Measurements from ENCODE around the gene CAMTA1.

The CAMTA1 gene

DNA sequence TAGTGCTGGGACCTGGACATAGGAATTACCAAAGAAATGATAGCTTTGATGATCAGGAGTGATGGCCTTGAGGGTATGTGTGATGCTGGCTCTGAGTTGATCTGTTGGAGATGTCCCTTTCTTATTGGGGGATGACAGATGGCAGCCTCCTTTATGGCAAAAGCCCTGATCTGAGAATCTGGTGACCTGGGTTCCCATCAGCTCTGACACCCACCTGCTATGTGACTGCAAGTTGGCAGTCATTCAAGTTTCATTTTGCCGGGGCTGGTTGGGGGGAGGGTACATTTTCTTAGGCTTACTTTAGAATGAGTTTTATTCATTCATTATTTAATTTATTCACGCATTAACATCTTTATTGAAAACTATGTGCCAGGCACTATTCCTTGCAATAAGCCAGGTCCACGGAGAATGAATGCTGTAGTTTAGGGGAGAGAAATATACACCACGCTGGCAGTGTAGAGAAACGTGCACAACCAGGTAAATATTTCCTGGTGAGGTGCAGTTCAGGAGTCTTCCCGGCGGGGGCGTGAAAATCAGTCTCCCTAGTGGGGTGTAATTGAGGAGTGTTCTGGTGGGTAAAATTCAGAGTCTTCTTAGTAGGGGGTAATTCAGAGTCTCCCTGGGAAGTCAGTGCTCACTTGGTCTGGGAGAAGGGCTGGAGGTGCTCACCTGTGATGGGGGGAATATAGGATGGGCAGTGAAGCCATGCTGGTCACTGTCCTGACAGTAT, 401.3 kb downstream of the CAMTA1 start:
- Histone ChIP-seq H3K4me3 (ENCODE audit: low read depth in 1 of 2, low read length in 2 of 2) (no peak overlapping the region), H3K36me3 (ENCODE audit: insufficient read depth, low read length) (no peaks in the 10 kb centered on the region), H3K27me3 (ENCODE audit: insufficient read depth, low read length, poor library complexity) (peaks cover 3% of the 10 kb centered on the region), H2AFZ (ENCODE audit: low read depth, low read length) (no peak overlapping the region), H3K79me2 (ENCODE audit: insufficient read depth, low read length) (no peaks in the 10 kb centered on the region), H3K4me2 (ENCODE audit: insufficient read depth, low read length) (no peak overlapping the region), H3K4me1 (ENCODE audit: insufficient read depth, low read length) (no peaks in the 10 kb centered on the region), H3K27ac (ENCODE audit: low read length) (no peak overlapping the region), H4K20me1 (ENCODE audit: insufficient read depth, low read length) (no peaks in the 10 kb centered on the region), H3K9me3 (ENCODE audit: insufficient read depth, low read length, severe bottlenecking) (no peaks in the 10 kb centered on the region), H3K9ac (ENCODE audit: low read depth, low read length) (no peak overlapping the region)
- no peak for TF ChIP-seq EZH2 (IDR thresholded peaks at IDR 0.05; ENCODE audit: borderline replicate concordance, low read depth, low read length, severe bottlenecking)
- TF ChIP-seq, protein P1, sequence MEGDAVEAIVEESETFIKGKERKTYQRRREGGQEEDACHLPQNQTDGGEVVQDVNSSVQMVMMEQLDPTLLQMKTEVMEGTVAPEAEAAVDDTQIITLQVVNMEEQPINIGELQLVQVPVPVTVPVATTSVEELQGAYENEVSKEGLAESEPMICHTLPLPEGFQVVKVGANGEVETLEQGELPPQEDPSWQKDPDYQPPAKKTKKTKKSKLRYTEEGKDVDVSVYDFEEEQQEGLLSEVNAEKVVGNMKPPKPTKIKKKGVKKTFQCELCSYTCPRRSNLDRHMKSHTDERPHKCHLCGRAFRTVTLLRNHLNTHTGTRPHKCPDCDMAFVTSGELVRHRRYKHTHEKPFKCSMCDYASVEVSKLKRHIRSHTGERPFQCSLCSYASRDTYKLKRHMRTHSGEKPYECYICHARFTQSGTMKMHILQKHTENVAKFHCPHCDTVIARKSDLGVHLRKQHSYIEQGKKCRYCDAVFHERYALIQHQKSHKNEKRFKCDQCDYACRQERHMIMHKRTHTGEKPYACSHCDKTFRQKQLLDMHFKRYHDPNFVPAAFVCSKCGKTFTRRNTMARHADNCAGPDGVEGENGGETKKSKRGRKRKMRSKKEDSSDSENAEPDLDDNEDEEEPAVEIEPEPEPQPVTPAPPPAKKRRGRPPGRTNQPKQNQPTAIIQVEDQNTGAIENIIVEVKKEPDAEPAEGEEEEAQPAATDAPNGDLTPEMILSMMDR (IDR thresholded peaks at IDR 0.05; ENCODE audit: borderline replicate concordance, extremely low read depth, low read length, poor library complexity, severe bottlenecking): no peak
- no peak for DNase-seq
- no peak for ATAC-seq (ENCODE audit: insufficient read depth, low read depth)

DNA sequence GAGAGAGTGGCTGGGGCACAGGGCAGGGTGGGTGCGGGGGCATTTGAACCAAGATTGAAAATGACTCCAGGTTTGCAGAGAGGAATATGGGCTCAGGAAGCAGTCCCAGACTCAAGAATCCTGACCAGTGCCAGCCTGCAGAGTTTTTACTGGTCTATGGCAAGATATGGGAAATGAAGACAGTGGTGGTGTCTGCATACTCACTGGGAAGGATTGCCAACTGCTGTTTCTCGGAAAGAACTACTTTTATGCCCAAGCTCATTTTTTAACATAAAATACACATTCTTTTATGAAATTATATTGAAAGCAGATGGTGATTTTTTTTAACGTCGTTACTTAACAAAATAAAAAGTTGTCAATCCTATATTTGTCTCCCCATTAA, 401.8 kb downstream of the CAMTA1 start:
- no peaks in the 10 kb centered on the region for H3K4me1 ChIP-seq (ENCODE audit: insufficient read depth, low read length)
- H3K27ac ChIP-seq (ENCODE audit: low read length): no peak overlapping the region
- no peak for DNase-seq
- no peak overlapping the region for H3K9ac ChIP-seq (ENCODE audit: low read depth, low read length)
- no peak for ATAC-seq (ENCODE audit: insufficient read depth, low read depth)
- H3K4me3 ChIP-seq (ENCODE audit: low read depth in 1 of 2, low read length in 2 of 2): no peak overlapping the region
- H4K20me1 ChIP-seq (ENCODE audit: insufficient read depth, low read length): no peaks in the 10 kb centered on the region
- TF ChIP-seq, protein P1 (IDR thresholded peaks at IDR 0.05; ENCODE audit: borderline replicate concordance, extremely low read depth, low read length, poor library complexity, severe bottlenecking): no peak
- no peak for TF ChIP-seq EZH2 (IDR thresholded peaks at IDR 0.05; ENCODE audit: borderline replicate concordance, low read depth, low read length, severe bottlenecking)
- no peak overlapping the region for H2AFZ ChIP-seq (ENCODE audit: low read depth, low read length)
- no peaks in the 10 kb centered on the region for H3K9me3 ChIP-seq (ENCODE audit: insufficient read depth, low read length, severe bottlenecking)
- H3K27me3 ChIP-seq (ENCODE audit: insufficient read depth, low read length, poor library complexity): peaks cover 3% of the 10 kb centered on the region
- no peaks in the 10 kb centered on the region for H3K36me3 ChIP-seq (ENCODE audit: insufficient read depth, low read length)
- no peaks in the 10 kb centered on the region for H3K79me2 ChIP-seq (ENCODE audit: insufficient read depth, low read length)
- no peak overlapping the region for H3K4me2 ChIP-seq (ENCODE audit: insufficient read depth, low read length)

DNA sequence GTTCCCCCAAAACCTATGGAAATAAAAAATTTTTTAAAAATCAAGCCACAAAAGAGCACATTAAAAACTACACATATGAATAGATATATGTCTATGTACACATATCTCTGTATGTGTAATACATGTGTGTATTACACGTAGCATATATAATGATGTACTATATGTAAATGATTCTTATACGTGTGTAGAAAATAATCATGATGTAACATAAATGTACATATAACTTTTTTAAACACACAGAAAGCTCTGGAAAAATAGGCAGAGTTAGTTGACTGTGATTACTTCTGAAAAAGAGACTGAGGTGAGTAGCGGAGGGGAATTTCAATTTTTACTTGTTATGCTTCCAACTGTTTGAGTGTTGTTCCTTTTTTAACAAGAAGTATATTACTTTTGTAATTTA, 405.0 kb downstream of the CAMTA1 start:
- TF ChIP-seq, protein P1 (IDR thresholded peaks at IDR 0.05; ENCODE audit: borderline replicate concordance, extremely low read depth, low read length, poor library complexity, severe bottlenecking): no peak
- no peak for TF ChIP-seq EZH2 (IDR thresholded peaks at IDR 0.05; ENCODE audit: borderline replicate concordance, low read depth, low read length, severe bottlenecking)
- DNase-seq: no peak
- no peak overlapping the region for H2AFZ ChIP-seq (ENCODE audit: low read depth, low read length)
- no peaks in the 10 kb centered on the region for H3K79me2 ChIP-seq (ENCODE audit: insufficient read depth, low read length)
- no peak overlapping the region for H3K4me3 ChIP-seq (ENCODE audit: low read depth in 1 of 2, low read length in 2 of 2)
- no peak overlapping the region for H3K4me2 ChIP-seq (ENCODE audit: insufficient read depth, low read length)
- H3K27ac ChIP-seq (ENCODE audit: low read length): no peak overlapping the region
- H3K9ac ChIP-seq (ENCODE audit: low read depth, low read length): no peak overlapping the region
- H3K27me3 ChIP-seq (ENCODE audit: insufficient read depth, low read length, poor library complexity): peaks cover 3% of the 10 kb centered on the region
- H3K4me1 ChIP-seq (ENCODE audit: insufficient read depth, low read length): no peaks in the 10 kb centered on the region
- no peaks in the 10 kb centered on the region for H3K9me3 ChIP-seq (ENCODE audit: insufficient read depth, low read length, severe bottlenecking)
- no peak for ATAC-seq (ENCODE audit: insufficient read depth, low read depth)
- H4K20me1 ChIP-seq (ENCODE audit: insufficient read depth, low read length): no peaks in the 10 kb centered on the region; the same call in 1 of the 2 replicates
- no peaks in the 10 kb centered on the region for H3K36me3 ChIP-seq (ENCODE audit: insufficient read depth, low read length)

Data from DND-41 (cell line).